DOHH2 (cell line): ENCODE measurements around the gene DLX2.

Experiments used
- EZH2phosphoT487 ChIP-seq: fragments of 200-600 bp; sonication (generic); IDR thresholded peaks from 2 replicates; pipeline ENCODE4 v1.6.1; 2017; ENCODE audit warnings: borderline replicate concordance, mild to moderate bottlenecking, antibody characterized with exemption, low read length, moderate library complexity, mixed read lengths
- TF ChIP-seq, protein P1 (sequence below): fragments of 200-600 bp; sonication (generic); IDR thresholded peaks from one replicate; pipeline ENCODE4 v1.5.1; 2014; ENCODE audit warnings: antibody characterized with exemption, mild to moderate bottlenecking, low read depth, low read length; ENCODE audit not compliant: poor library complexity, severe bottlenecking

DNA sequence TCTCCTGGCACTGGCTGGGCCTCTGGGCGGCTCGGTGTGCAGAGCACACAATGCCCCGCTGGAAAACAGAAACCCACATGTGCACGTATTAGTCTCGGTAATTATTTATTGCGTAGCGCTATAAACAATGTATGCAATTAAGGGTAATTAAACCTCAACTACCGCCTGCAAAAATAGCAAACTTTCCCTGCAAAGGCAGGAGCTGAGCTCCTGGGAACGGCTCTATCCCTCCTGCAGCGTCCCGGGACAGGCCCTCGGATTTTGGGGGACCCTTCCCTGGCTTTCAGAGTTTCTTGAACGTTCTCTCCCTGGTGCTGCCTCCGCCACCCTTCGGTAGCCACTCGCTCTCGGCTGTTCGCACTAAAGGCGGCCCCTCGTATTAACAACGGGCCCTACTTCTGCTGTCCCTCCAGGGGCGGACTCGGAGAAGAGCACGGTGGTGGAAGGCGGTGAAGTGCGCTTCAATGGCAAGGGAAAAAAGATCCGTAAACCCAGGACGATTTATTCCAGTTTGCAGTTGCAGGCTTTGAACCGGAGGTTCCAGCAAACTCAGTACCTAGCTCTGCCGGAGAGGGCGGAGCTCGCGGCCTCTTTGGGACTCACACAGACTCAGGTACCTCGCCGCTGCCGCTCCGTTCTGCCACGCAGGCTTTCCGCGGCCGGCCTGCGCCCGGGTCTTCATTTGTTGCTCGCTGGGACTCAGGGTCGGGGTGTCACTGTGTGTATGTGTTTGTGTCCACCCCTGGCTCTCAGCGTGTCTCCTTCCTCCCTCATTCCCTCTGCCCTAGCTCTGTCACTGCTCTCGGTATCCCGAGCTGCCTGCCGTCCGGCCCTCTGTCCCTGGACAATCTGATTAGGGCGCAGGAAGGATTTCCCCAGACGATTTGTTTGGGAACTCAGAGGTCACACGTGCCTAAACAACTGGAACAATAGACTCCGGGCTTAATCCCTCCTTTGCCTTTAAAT is 16.2 kb downstream of the DLX2 start:
- TF ChIP-seq, protein P1, sequence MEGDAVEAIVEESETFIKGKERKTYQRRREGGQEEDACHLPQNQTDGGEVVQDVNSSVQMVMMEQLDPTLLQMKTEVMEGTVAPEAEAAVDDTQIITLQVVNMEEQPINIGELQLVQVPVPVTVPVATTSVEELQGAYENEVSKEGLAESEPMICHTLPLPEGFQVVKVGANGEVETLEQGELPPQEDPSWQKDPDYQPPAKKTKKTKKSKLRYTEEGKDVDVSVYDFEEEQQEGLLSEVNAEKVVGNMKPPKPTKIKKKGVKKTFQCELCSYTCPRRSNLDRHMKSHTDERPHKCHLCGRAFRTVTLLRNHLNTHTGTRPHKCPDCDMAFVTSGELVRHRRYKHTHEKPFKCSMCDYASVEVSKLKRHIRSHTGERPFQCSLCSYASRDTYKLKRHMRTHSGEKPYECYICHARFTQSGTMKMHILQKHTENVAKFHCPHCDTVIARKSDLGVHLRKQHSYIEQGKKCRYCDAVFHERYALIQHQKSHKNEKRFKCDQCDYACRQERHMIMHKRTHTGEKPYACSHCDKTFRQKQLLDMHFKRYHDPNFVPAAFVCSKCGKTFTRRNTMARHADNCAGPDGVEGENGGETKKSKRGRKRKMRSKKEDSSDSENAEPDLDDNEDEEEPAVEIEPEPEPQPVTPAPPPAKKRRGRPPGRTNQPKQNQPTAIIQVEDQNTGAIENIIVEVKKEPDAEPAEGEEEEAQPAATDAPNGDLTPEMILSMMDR = no peak
- TF ChIP-seq EZH2phosphoT487 = peak; percentile 31; the same call in 1 of the 2 replicates
